Thyroid gland (tissue), 4 donors: ENCODE results near the gene SUN1.

ENCODE experiments used
- POLR2A ChIP-seq, 2 donors: fragments of 450-650 bp; IDR thresholded peaks; one replicate each; pipeline ENCODE4 v1.6.1; 2017; ENCODE audit warnings: antibody characterized with exemption in 2 of 2, mild to moderate bottlenecking in 2 of 2, moderate library complexity in 1 of 2
- TF ChIP-seq, protein P1 (sequence below), 6 experiments: fragments of 200-600 bp in 3 of 6; fragments of 450-650 bp in 3 of 6; sonication (generic) in 3 of 6; IDR thresholded peaks; one replicate each; pipeline ENCODE4 v1.5.1; 2016 to 2019; ENCODE audit warnings: antibody characterized with exemption in 6 of 6, mild to moderate bottlenecking in 2 of 6, inconsistent platforms in 1 of 6, moderate library complexity in 1 of 6

DNA sequence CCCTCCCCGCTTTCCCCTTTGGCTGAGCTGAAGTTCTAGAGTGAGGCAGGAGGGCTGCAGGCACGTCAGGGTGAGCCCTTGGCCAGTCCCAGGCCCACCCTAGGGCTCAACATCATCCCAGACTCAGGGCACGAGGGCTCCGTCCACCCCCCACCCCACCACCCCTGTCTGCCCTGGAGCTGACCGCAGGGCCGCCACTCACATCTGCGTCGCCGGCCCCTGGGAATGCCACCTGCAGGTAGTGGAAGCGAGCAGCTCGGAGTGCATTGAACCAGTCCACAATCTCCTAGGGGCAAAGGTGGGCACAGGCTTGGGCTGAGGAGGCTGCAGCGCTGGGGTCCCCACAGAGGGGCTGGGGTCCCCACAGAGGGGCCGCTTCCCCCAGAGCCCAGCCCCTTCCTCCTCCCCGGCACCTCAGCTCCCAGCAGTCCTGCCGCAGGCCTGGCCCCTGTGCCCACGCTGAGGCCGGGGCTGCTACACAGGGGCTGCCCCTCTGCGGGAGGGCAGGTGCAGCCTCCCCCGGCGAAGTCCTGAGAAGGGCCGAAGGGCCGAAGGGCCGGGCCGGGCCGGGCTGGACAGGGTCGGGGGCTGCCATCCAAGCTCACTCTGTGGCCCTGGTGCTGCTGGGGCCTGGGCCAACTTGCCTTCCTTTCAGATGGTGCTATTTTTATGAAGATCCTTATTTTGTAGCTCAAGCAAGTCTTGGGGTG lies 68.2 kb downstream of the SUN1 start:
- no peak for TF ChIP-seq POLR2A (IDR thresholded peaks at IDR 0.05)
- TF ChIP-seq, protein P1, sequence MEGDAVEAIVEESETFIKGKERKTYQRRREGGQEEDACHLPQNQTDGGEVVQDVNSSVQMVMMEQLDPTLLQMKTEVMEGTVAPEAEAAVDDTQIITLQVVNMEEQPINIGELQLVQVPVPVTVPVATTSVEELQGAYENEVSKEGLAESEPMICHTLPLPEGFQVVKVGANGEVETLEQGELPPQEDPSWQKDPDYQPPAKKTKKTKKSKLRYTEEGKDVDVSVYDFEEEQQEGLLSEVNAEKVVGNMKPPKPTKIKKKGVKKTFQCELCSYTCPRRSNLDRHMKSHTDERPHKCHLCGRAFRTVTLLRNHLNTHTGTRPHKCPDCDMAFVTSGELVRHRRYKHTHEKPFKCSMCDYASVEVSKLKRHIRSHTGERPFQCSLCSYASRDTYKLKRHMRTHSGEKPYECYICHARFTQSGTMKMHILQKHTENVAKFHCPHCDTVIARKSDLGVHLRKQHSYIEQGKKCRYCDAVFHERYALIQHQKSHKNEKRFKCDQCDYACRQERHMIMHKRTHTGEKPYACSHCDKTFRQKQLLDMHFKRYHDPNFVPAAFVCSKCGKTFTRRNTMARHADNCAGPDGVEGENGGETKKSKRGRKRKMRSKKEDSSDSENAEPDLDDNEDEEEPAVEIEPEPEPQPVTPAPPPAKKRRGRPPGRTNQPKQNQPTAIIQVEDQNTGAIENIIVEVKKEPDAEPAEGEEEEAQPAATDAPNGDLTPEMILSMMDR (IDR thresholded peaks at IDR 0.05), result no peak
